Neuronal stem cell (in vitro differentiated cells): Measurements from ENCODE around the gene SYNE1.
"Not testable (repeated sequence)": the region's sequence is repeated elsewhere in the genome, so short reads cannot be mapped to it uniquely, and the experiment has no call there.

Experiments
- DNase-seq: peaks from one replicate; pipeline ENCODE4 v3.0.0-alpha.2; 2013; ENCODE audit warnings: low spot score
- H2AFZ ChIP-seq: one replicate; pipeline ENCODE4 v1.6.1; 2013; ENCODE audit warnings: mild to moderate bottlenecking, low read length, inconsistent platforms
- H2AK5ac ChIP-seq: 2 replicates; pipeline ENCODE4 v1.6.1; 2013; ENCODE audit warnings: low read depth, mild to moderate bottlenecking, inconsistent platforms, low read length, moderate library complexity, mixed read lengths
- H2BK120ac ChIP-seq: 2 replicates; pipeline ENCODE4 v1.6.1; 2013; ENCODE audit warnings: low read depth, mild to moderate bottlenecking, inconsistent platforms, low read length, moderate library complexity, mixed read lengths
- H2BK12ac ChIP-seq: one replicate; pipeline ENCODE4 v1.6.1; 2013; ENCODE audit warnings: low read length, inconsistent platforms
- H2BK15ac ChIP-seq: 2 replicates; pipeline ENCODE4 v1.6.1; 2013; ENCODE audit warnings: mild to moderate bottlenecking, low read length, inconsistent platforms, mixed read lengths
- H2BK5ac ChIP-seq: one replicate; pipeline ENCODE4 v1.6.1; 2013; ENCODE audit warnings: inconsistent platforms, mild to moderate bottlenecking, low read length, moderate library complexity
- H3K14ac ChIP-seq: one replicate; pipeline ENCODE4 v1.6.1; 2013; ENCODE audit warnings: low read length, inconsistent platforms
- H3K18ac ChIP-seq: 2 replicates; pipeline ENCODE4 v1.6.1; 2013; ENCODE audit warnings: low read length, inconsistent platforms
- H3K23ac ChIP-seq: 2 replicates; pipeline ENCODE4 v1.6.1; 2013; ENCODE audit warnings: low read depth, mild to moderate bottlenecking, mixed read lengths, low read length, inconsistent platforms; ENCODE audit not compliant: poor library complexity
- H3K27ac ChIP-seq: replicated peaks from 3 replicates; pipeline ENCODE4 v1.5.1; 2013; ENCODE audit warnings: low read length, inconsistent platforms
- H3K27me3 ChIP-seq, 3 experiments: 2 replicates each; pipeline ENCODE4 v1.6.1; 2013; ENCODE audit warnings: low read length in 3 of 3, mild to moderate bottlenecking in 2 of 3, inconsistent platforms in 1 of 3, low read depth in 1 of 3, mixed read lengths in 1 of 3, moderate library complexity in 1 of 3; ENCODE audit not compliant: control insufficient read depth in 3 of 3, insufficient read depth in 3 of 3
- H3K36me3 ChIP-seq, 2 donors: replicated peaks in 1 of 2; 2 replicates each; pipeline ENCODE4 v1.6.1; 2013; ENCODE audit warnings: low read length in 2 of 2; ENCODE audit not compliant: control insufficient read depth in 2 of 2, insufficient read depth in 2 of 2
- H3K4ac ChIP-seq: 2 replicates; pipeline ENCODE4 v1.6.1; 2013; ENCODE audit warnings: inconsistent platforms, mild to moderate bottlenecking, low read length, moderate library complexity
- H3K4me1 ChIP-seq, 2 donors: 1 replicate in 1 of 2; 2 replicates in 1 of 2; pipeline ENCODE4 v1.6.1; 2013; ENCODE audit warnings: low read length in 2 of 2, low read depth in 1 of 2; ENCODE audit not compliant: control insufficient read depth in 2 of 2, insufficient read depth in 1 of 2
- H3K4me2 ChIP-seq: one replicate; pipeline ENCODE4 v1.6.1; 2013; ENCODE audit warnings: mild to moderate bottlenecking, low read length, inconsistent platforms; ENCODE audit not compliant: insufficient read depth, poor library complexity, severe bottlenecking
- H3K4me3 ChIP-seq, 2 donors: 2 replicates each; pipeline ENCODE4 v1.5.1; 2013; ENCODE audit warnings: low read length in 2 of 2, mild to moderate bottlenecking in 2 of 2, inconsistent platforms in 1 of 2, moderate library complexity in 1 of 2
- H3K79me1 ChIP-seq: one replicate; pipeline ENCODE4 v1.6.1; 2013; ENCODE audit warnings: low read depth, mild to moderate bottlenecking, inconsistent platforms, low read length, moderate library complexity
- H3K9ac ChIP-seq: one replicate; pipeline ENCODE4 v1.6.1; 2013; ENCODE audit warnings: mild to moderate bottlenecking, low read depth, low read length, inconsistent platforms; ENCODE audit not compliant: poor library complexity
- H3K9me3 ChIP-seq, 2 donors: replicated peaks in 1 of 2; 2 replicates each; pipeline versions ENCODE3 to v1.6.1; 2013; ENCODE audit warnings: low read length in 2 of 2, mild to moderate bottlenecking in 2 of 2, inconsistent platforms in 1 of 2, low read depth in 1 of 2, mixed read lengths in 1 of 2, moderate library complexity in 1 of 2; ENCODE audit not compliant: control insufficient read depth in 2 of 2, insufficient read depth in 1 of 2
- H4K8ac ChIP-seq: one replicate; pipeline ENCODE4 v1.6.1; 2013; ENCODE audit warnings: low read depth, mild to moderate bottlenecking, inconsistent platforms, low read length, moderate library complexity
- H4K91ac ChIP-seq: one replicate; pipeline ENCODE4 v1.6.1; 2013; ENCODE audit warnings: low read length, low read depth, mild to moderate bottlenecking, inconsistent platforms; ENCODE audit not compliant: poor library complexity
- WGBS, 2 donors: extraction: QIAGEN DNeasy Blood & Tissue Kit; methylation state at CpG; one replicate each; pipeline ENCODE4 v1.1.7; 2013; ENCODE audit warnings: missing lambda C conversion rate in 2 of 2, mixed read lengths in 1 of 2; ENCODE audit not compliant: insufficient read length in 2 of 2, insufficient replicate concordance in 1 of 2; ENCODE audit errors: extremely low coverage in 2 of 2; 5-methylcytosine and 5-hydroxymethylcytosine counted together

Gene SYNE1

DNA sequence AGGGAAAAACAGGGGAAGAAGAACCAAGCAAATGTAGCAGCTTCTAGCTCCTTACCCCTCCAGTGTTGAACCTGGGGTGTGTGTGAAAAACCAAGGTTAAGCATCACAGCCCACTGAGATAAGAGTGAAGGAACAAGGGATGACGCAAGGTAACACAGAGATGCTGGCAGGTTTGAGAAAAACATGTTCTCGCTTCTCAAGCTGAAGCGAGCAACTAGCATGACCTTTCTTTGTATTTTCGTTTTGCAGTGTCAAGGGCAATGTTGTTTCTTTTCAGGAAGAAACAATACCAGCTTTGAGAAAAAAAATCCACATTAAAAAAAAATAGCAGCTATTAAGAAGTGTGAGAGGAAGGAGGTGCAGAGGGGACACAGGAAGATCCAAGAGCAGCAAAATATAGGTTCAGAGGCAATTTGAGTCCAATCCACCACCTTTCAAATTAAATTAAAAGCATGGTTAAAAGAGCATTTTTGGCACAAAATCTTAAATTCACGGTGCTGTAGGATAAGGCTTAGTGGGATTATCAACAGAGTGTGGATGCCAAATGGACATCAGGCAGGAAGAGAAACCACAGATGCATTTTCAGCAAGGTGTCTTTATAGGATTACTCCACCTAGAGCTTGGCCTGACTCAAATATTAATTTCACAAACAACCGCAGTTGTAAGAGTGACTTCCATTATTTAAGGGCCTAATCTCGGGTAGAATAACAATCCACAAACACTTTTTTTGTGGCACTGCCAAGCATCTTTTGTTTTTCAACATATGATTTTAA, 70.9 kb downstream of the SYNE1 start:
- H3K4me3 ChIP-seq: no peak overlapping the region
- no peaks in the 10 kb centered on the region for H3K79me1 ChIP-seq
- H4K8ac ChIP-seq: no peak overlapping the region
- no peak overlapping the region for H2AFZ ChIP-seq
- H3K4ac ChIP-seq: no peak overlapping the region
- H3K27me3 ChIP-seq: no peaks in the 10 kb centered on the region
- no peak for DNase-seq
- no peaks in the 10 kb centered on the region for H3K4me1 ChIP-seq
- no peaks in the 10 kb centered on the region for H3K9me3 ChIP-seq
- H2BK12ac ChIP-seq: no peak overlapping the region
- H3K36me3 ChIP-seq: no peaks in the 10 kb centered on the region
- no peak overlapping the region for H3K14ac ChIP-seq
- no peak overlapping the region for H2BK15ac ChIP-seq
- no peak overlapping the region for H3K23ac ChIP-seq
- no peak overlapping the region for H3K27ac ChIP-seq
- no peak overlapping the region for H3K18ac ChIP-seq
- no peak overlapping the region for H3K4me2 ChIP-seq
- H4K91ac ChIP-seq: no peak overlapping the region
- no CpG with 5 or more reads among the region's 7 CpGs for WGBS, 2 donors
- H3K9ac ChIP-seq: no peak overlapping the region
- H2AK5ac ChIP-seq: no peak overlapping the region
- no peak overlapping the region for H2BK5ac ChIP-seq
- no peak overlapping the region for H2BK120ac ChIP-seq

- no peak overlapping the region for H2AFZ ChIP-seq
- H3K23ac ChIP-seq: no peak overlapping the region
- no peaks in the 10 kb centered on the region for H3K36me3 ChIP-seq
- H3K9me3 ChIP-seq: no peaks in the 10 kb centered on the region
- no peaks in the 10 kb centered on the region for H3K4me1 ChIP-seq
- H3K79me1 ChIP-seq: no peaks in the 10 kb centered on the region
- no peak overlapping the region for H3K4me2 ChIP-seq
- no peak overlapping the region for H2BK120ac ChIP-seq
- H3K18ac ChIP-seq: no peak overlapping the region
- H3K4ac ChIP-seq: no peak overlapping the region
- no peak overlapping the region for H2BK12ac ChIP-seq
- no peak overlapping the region for H4K8ac ChIP-seq
- no peak overlapping the region for H2AK5ac ChIP-seq
- no CpG with 5 or more reads among the region's 5 CpGs for WGBS, 2 donors
- no peak overlapping the region for H3K9ac ChIP-seq
- no peaks in the 10 kb centered on the region for H3K27me3 ChIP-seq
- no peak overlapping the region for H2BK5ac ChIP-seq
- no peak overlapping the region for H3K14ac ChIP-seq
- H4K91ac ChIP-seq: no peak overlapping the region
- H3K27ac ChIP-seq: no peak overlapping the region
- H2BK15ac ChIP-seq: no peak overlapping the region
- no peak for DNase-seq
- H3K4me3 ChIP-seq: no peak overlapping the region
These were observed 74.0 kb downstream of the SYNE1 start for GRCh38 chr6:152563177-152563576.

DNA sequence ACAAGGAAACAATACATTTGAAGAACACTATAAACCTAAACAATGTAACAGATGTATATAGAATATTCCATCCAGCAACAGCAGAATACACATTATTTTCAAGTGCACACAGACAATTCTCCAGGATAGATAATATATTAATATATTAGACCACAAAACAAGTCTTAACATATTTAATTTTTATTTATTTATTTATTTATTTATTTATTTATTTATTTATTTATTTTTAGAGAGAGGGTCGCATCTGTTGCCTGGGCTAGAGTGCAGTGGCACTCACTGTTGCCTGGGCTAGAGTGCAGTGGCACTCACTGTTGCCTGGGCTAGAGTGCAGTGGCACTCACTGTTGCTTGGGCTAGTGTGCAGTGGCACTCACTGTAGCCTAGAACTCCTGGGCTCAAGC, 78.4 kb downstream of the SYNE1 start:
- not testable (repeated sequence) for H3K23ac ChIP-seq, H2BK15ac ChIP-seq, H3K18ac ChIP-seq, H2BK120ac ChIP-seq, H3K27me3 ChIP-seq, H3K4me1 ChIP-seq, H3K14ac ChIP-seq, H4K91ac ChIP-seq, H2BK5ac ChIP-seq, H2AFZ ChIP-seq, H3K27ac ChIP-seq, H3K4me2 ChIP-seq, H2AK5ac ChIP-seq, H3K4ac ChIP-seq, H2BK12ac ChIP-seq, H3K36me3 ChIP-seq, H3K9me3 ChIP-seq, H3K79me1 ChIP-seq, H4K8ac ChIP-seq, H3K4me3 ChIP-seq, DNase-seq, H3K9ac ChIP-seq
- WGBS, 2 donors: no CpG with 5 or more reads among the region's 1 CpG

GRCh38 chr6:152557502-152557901, 79.7 kb downstream of the SYNE1 start:
- H2BK5ac ChIP-seq: no peak overlapping the region
- H2BK120ac ChIP-seq: no peak overlapping the region
- H3K27me3 ChIP-seq: no peaks in the 10 kb centered on the region
- H3K9ac ChIP-seq: no peak overlapping the region
- H3K4me1 ChIP-seq: no peaks in the 10 kb centered on the region
- H3K4me2 ChIP-seq: no peak overlapping the region
- H4K91ac ChIP-seq: no peak overlapping the region
- H2AK5ac ChIP-seq: no peak overlapping the region
- no peak overlapping the region for H2BK15ac ChIP-seq
- no peak overlapping the region for H3K23ac ChIP-seq
- no peak overlapping the region for H3K18ac ChIP-seq
- H3K4me3 ChIP-seq: no peak overlapping the region
- no peak overlapping the region for H3K27ac ChIP-seq
- no peaks in the 10 kb centered on the region for H3K36me3 ChIP-seq
- no peaks in the 10 kb centered on the region for H3K9me3 ChIP-seq
- H3K79me1 ChIP-seq: no peaks in the 10 kb centered on the region
- no CpG with 5 or more reads among the region's 1 CpG for WGBS, 2 donors
- DNase-seq: no peak
- no peak overlapping the region for H3K14ac ChIP-seq
- no peak overlapping the region for H2AFZ ChIP-seq
- no peak overlapping the region for H3K4ac ChIP-seq
- no peak overlapping the region for H2BK12ac ChIP-seq
- no peak overlapping the region for H4K8ac ChIP-seq
